GM19099 (cell line): ENCODE data around the gene PRR33.

Experiments used
- POLR2A ChIP-seq: IDR thresholded peaks from 3 replicates; pipeline ENCODE4 v1.6.1; 2011; ENCODE audit warnings: low read depth; ENCODE audit not compliant: insufficient read length; ENCODE audit errors: extremely low read depth

Gene PRR33

GRCh38 chr11:1931341-1932104, 39.8 kb upstream of the PRR33 start:
- TF ChIP-seq POLR2A = no peak

GRCh38 chr11:1930462-1930830, 38.8 kb upstream of the PRR33 start:
- TF ChIP-seq POLR2A = no peak

GRCh38 chr11:1929621-1930461, 38.1 kb upstream of the PRR33 start:
- TF ChIP-seq POLR2A = no peak

- TF ChIP-seq POLR2A = no peak
Observed at GRCh38 chr11:1928891-1929541, 37.3 kb upstream of the PRR33 start.

GRCh38 chr11:1928470-1928890, 36.8 kb upstream of the PRR33 start:
- no peak for TF ChIP-seq POLR2A

- no peak for TF ChIP-seq POLR2A
Observed at GRCh38 chr11:1927848-1928469, 36.3 kb upstream of the PRR33 start.

GRCh38 chr11:1927026-1927847, 35.5 kb upstream of the PRR33 start:
- no peak for TF ChIP-seq POLR2A

- no peak for TF ChIP-seq POLR2A
Observed at GRCh38 chr11:1926156-1927025, 34.7 kb upstream of the PRR33 start.

- TF ChIP-seq POLR2A = no peak
Observed at GRCh38 chr11:1925373-1926155, 33.9 kb upstream of the PRR33 start.

- no peak for TF ChIP-seq POLR2A
Observed at GRCh38 chr11:1924646-1925372, 33.1 kb upstream of the PRR33 start.

GRCh38 chr11:1924181-1924580, 32.5 kb upstream of the PRR33 start:
- no peak for TF ChIP-seq POLR2A
